Heart left ventricle (tissue), 13 donors: ENCODE data around the gene DMD.

Experiments used
- POLR2A ChIP-seq, 2 donors: fragments of 450-650 bp; IDR thresholded peaks; one replicate each; pipeline ENCODE4 v1.6.1; 2017; ENCODE audit warnings: antibody characterized with exemption in 2 of 2, mild to moderate bottlenecking in 2 of 2, moderate library complexity in 2 of 2
- TF ChIP-seq, protein P1 (sequence below), 12 donors: fragments of 200-600 bp; sonication (generic) in 4 of 12; IDR thresholded peaks; one replicate each; pipeline versions ENCODE4 v1.5.0 to v1.8.0; 2018 to 2022; ENCODE audit warnings: antibody characterized with exemption in 12 of 12, mild to moderate bottlenecking in 5 of 12
- donor health status: ischemic (EF 13 %, LVEDD 7.1; RV severe dilation, severe dysfunction).
- donor health status: DM: no; HTN: yes; CAD: no.
- donor health status: DM: no; HTN: no; CAD: no.
- donor health status: ischemic (EF 25% LVEDD 6.9; RV normal size, moderate dysfunction).
- donor health status: ischemic (EF 25% LVEDD 5.7; RV mildly dilated, moderate dysfunction).
- donor health status: ischemic (EF 35%, LVEDD 5.7; RV mildly dilated, moderate dysfunction).
- donor health status: nonischemic (EF 11% LVEDD 7.7; RV severe dilation, severe dysfunction).
- donor health status: DM: yes; HTN: yes; CAD: no.
- donor health status: PGD.
- donor health status: ischemic (EF 29% LVEDD 5.4; RV normal size, mild dysfunction).
- donor health status: nonischemic (EF 23%, LVEDD 6.1; RV moderate dilation, normal function).

DNA sequence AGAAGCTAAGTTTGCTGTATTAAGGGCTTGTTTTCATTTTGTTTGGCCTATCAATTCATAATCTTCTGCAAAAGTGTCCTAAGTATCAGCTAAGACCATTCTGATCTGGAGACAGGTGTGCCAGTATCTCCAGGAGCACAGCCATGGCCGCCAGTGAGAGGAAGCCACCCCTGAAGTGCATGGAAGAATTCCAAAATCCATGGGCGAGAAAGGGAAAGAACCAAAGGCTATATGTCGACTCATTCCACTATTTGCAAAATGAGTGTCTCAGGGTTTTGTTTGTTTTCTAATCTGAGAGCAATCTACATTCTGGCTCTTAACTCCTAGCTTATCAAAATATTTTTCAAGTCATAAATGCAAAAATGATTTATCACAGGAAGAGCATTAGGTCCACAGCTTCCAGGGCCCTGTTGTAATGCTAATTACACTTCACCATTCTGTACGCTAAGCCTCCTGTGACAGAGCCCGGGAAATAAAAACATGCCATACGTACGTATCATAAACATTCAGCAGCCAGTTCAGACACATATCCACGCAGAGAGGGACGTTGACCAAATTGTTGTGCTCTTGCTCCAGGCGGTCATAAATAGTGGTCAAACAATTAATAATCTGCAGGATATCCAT is 2002.2 kb downstream of the DMD start:
- TF ChIP-seq, protein P1, sequence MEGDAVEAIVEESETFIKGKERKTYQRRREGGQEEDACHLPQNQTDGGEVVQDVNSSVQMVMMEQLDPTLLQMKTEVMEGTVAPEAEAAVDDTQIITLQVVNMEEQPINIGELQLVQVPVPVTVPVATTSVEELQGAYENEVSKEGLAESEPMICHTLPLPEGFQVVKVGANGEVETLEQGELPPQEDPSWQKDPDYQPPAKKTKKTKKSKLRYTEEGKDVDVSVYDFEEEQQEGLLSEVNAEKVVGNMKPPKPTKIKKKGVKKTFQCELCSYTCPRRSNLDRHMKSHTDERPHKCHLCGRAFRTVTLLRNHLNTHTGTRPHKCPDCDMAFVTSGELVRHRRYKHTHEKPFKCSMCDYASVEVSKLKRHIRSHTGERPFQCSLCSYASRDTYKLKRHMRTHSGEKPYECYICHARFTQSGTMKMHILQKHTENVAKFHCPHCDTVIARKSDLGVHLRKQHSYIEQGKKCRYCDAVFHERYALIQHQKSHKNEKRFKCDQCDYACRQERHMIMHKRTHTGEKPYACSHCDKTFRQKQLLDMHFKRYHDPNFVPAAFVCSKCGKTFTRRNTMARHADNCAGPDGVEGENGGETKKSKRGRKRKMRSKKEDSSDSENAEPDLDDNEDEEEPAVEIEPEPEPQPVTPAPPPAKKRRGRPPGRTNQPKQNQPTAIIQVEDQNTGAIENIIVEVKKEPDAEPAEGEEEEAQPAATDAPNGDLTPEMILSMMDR (IDR thresholded peaks at IDR 0.05), result no peak
- TF ChIP-seq POLR2A (IDR thresholded peaks at IDR 0.05), result no peak
